Psoas muscle (tissue), 8 donors: ENCODE results near the gene CD53. TPM values are rescaled to one million over a fixed set of nuclear protein-coding genes. Genes with fewer than 3 reads are reported as not detected.

Experiments
- ATAC-seq, 4 donors: fragments of 200-7000 bp; cut with Tn5 transposase; one replicate each; pipeline ENCODE4 v1.9.1; 2020; ENCODE audit warnings: moderate library complexity in 3 of 4, mild to moderate bottlenecking in 2 of 4
- DNase-seq, 2 donors: peaks; one replicate each; pipeline ENCODE4 v3.0.0-alpha.2; 2020
- H3K27ac ChIP-seq: fragments of 200-600 bp; one replicate; pipeline ENCODE4 v1.8.0; 2022
- H3K27me3 ChIP-seq, 3 donors: fragments of 200-600 bp in 1 of 3; one replicate each; pipeline versions ENCODE4 v1.6.1 to v1.8.0; 2013 to 2022; ENCODE audit warnings: low read length in 2 of 3, mild to moderate bottlenecking in 2 of 3, moderate library complexity in 1 of 3; ENCODE audit not compliant: insufficient read depth in 3 of 3
- H3K36me3 ChIP-seq, 2 donors: fragments of 200-600 bp in 1 of 2; one replicate each; pipeline versions ENCODE4 v1.6.1 to v1.8.0; 2013 to 2022; ENCODE audit warnings: low read depth in 1 of 2, mild to moderate bottlenecking in 1 of 2, moderate library complexity in 1 of 2; ENCODE audit not compliant: insufficient read depth in 1 of 2
- H3K4me1 ChIP-seq: fragments of 200-600 bp; one replicate; pipeline ENCODE4 v1.8.0; 2022
- H3K4me3 ChIP-seq: fragments of 200-600 bp; one replicate; pipeline ENCODE4 v1.8.0; 2022; ENCODE audit warnings: mild to moderate bottlenecking
- H3K9me3 ChIP-seq: fragments of 200-600 bp; one replicate; pipeline ENCODE4 v1.8.0; 2022
- WGBS, 3 donors: extraction: QIAGEN DNeasy Blood & Tissue Kit; methylation state at CpG; one replicate each; pipeline versions ENCODE4 v1.1.6 to v1.1.7; 2013; 5-methylcytosine and 5-hydroxymethylcytosine counted together
- intact Hi-C, 2 donors: fragments of 100-400 bp; cut with DNase I; formaldehyde crosslinking; loops; one replicate each; pipeline versions ENCODE4 v1.11.0 to v1.14.2; 2022
- polyA plus RNA-seq, 3 donors: library from polyadenylated mRNA; stranded (reverse); fragments of 200-250 nt; gene quantifications; one replicate each; pipeline ENCODE4 v1.2.3, GENCODE V29; 2013
- total RNA-seq, 4 donors: library from RNA; stranded (reverse); fragmentation: NEBNext Ultra II Directional in 2 of 4; extraction: Animal tissue kit (Norgen Biotek cat#: 25700) in 2 of 4; gene quantifications; one replicate each; pipeline versions ENCODE4 v1.2.1 to v1.2.4, GENCODE V29; 2021 to 2023
- TF ChIP-seq, protein P1 (sequence below): fragments of 200-600 bp; IDR thresholded peaks from one replicate; pipeline ENCODE4 v1.8.0; 2022; ENCODE audit warnings: antibody characterized with exemption
- donor health status: healthy with polysubstance abuse.
- donor health status: DM: no; HTN: no; CAD: no; lungs with moderate emphysema.
- donor health status: Bipolar disorder and iron deficiency.
- donor health status: healthy.
- donor health status: DM: yes; HTN: yes; CAD: no.
- donor health status: DM: no; HTN: no; CAD: no.
- donor health status: DM: no; HTN: no; CAD: no.
- donor health status: DM: yes; HTN: yes; CAD: no.

The CD53 gene
- total and polyA plus RNA-seq, 7 donors, result 1.5 to 10.2 (median 5.3) TPM

DNA sequence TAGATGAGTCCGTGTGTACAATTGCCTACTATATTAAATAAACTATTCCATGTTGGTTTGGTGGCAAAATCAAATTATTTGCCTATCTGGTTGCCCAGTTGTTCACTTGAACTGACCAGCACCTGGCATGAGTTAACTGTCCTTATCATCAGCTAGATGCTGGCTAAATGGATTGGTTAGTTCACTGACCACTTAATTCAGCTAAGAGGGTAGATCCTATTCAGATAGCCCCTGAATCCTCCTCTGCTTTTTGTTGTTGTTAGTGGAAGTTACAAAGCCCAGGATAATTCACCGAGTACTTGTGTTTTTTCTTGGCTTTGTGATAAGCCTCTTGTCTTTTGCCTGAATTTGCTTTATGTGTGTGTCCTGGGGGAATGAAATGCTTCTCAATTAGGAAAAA, 22.8 kb upstream of the CD53 start:
- ATAC-seq (no peak), DNase-seq (no peak)
- Histone ChIP-seq H3K27ac (no peak overlapping the region), H3K4me3 (no peak overlapping the region), H3K27me3 (peaks cover 0 to 1% (median 0%) of the 10 kb centered on the region in 3 donors), H3K36me3 (no peaks in the 10 kb centered on the region), H3K9me3 (no peaks in the 10 kb centered on the region), H3K4me1 (no peaks in the 10 kb centered on the region)
- WGBS, 3 donors, result 52 to 73% (median 59%) methylated on average over 2 of the region's 2 CpGs
- intact Hi-C loops, result no loop called here
- TF ChIP-seq, protein P1, sequence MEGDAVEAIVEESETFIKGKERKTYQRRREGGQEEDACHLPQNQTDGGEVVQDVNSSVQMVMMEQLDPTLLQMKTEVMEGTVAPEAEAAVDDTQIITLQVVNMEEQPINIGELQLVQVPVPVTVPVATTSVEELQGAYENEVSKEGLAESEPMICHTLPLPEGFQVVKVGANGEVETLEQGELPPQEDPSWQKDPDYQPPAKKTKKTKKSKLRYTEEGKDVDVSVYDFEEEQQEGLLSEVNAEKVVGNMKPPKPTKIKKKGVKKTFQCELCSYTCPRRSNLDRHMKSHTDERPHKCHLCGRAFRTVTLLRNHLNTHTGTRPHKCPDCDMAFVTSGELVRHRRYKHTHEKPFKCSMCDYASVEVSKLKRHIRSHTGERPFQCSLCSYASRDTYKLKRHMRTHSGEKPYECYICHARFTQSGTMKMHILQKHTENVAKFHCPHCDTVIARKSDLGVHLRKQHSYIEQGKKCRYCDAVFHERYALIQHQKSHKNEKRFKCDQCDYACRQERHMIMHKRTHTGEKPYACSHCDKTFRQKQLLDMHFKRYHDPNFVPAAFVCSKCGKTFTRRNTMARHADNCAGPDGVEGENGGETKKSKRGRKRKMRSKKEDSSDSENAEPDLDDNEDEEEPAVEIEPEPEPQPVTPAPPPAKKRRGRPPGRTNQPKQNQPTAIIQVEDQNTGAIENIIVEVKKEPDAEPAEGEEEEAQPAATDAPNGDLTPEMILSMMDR, result no peak

DNA sequence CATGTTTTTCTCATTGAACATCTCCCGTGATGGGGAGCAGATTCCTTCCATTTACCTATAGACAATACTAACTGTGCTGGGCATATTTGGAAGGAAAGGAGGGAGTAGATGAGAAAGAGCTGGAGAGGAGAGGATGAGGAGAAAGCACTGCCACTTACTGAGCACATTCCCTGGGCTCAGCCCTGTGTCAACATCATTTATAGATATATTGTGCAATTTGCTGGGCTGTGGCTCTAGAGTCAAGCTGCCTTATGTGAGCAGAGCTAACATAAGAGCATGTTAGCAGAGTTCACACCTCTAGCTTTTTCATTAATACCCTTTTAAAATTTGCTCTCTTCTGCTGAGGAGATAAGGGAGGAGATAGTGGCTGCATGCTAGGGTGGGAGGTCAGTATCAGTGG, 22.3 kb upstream of the CD53 start:
- peaks cover 0 to 1% (median 0%) of the 10 kb centered on the region in 3 donors for H3K27me3 ChIP-seq
- DNase-seq (no peak), ATAC-seq (no peak)
- 57 to 86% (median 79%) methylated on average over 1 of the region's 1 CpG for WGBS, 3 donors
- H3K4me3 ChIP-seq, result no peak overlapping the region
- H3K4me1 ChIP-seq, result no peaks in the 10 kb centered on the region
- no peaks in the 10 kb centered on the region for H3K9me3 ChIP-seq
- H3K27ac ChIP-seq, result no peak overlapping the region
- TF ChIP-seq, protein P1, result no peak
- intact Hi-C loops, result no loop called here
- no peaks in the 10 kb centered on the region for H3K36me3 ChIP-seq

DNA sequence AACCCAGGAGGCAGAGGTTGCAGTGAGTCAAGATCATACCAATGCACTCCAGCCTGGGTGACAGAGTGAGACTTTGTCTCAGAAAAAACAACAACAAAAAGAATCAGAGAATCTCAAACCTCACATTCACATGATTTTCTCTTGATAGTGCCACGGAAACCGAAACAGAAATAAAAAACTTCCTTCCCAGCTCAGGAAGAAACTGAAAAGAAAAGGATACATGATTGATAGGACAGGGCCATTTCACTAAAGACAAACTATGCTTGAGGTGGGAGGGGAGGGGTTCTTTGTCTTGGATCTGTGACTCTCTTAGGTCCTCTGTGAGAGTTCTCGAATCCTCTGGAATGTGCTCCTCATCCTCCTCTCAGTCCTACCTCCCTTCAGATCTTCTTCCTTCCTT, 19.8 kb upstream of the CD53 start:
- DNase-seq, result no peak
- 55 to 70% (median 55%) methylated on average over 3 of the region's 3 CpGs for WGBS, 3 donors
- TF ChIP-seq, protein P1, result no peak
- Histone ChIP-seq H3K27ac (no peak overlapping the region), H3K4me1 (no peaks in the 10 kb centered on the region), H3K36me3 (no peaks in the 10 kb centered on the region), H3K27me3 (peaks cover 0 to 1% (median 0%) of the 10 kb centered on the region in 3 donors), H3K9me3 (no peaks in the 10 kb centered on the region), H3K4me3 (no peak overlapping the region)
- no peak for ATAC-seq
- intact Hi-C loops, result no loop called here

DNA sequence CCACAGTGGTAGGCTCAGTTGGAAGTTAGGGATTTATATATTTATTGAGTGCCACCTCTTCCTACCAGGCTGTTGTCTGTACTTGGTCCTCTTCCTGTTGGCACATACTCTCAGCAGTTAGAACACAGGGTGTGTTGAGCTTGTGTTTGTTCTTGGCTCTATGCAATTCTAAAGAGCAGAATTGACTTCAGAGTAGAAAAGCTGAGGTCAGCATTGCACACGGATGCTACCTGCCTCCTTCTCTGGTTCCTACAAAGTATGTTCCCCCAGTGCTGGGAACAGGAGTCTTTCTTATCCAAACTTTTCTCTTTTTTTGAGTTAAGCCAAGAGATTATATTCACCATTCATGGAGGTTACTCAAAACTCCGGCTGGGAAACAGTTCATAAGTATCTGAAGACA, 16.5 kb upstream of the CD53 start:
- TF ChIP-seq, protein P1, result no peak
- intact Hi-C loops, result no loop called here
- Histone ChIP-seq H3K4me3 (no peak overlapping the region), H3K9me3 (no peaks in the 10 kb centered on the region), H3K27me3 (peaks cover 0 to 1% (median 0%) of the 10 kb centered on the region in 3 donors), H3K27ac (no peak overlapping the region), H3K36me3 (no peaks in the 10 kb centered on the region), H3K4me1 (no peaks in the 10 kb centered on the region)
- 71 to 80% (median 77%) methylated on average over 2 of the region's 2 CpGs for WGBS, 3 donors
- ATAC-seq, result no peak
- no peak for DNase-seq
